Measurements from ENCODE around the gene FANCF.
"Not testable (repeated sequence)": the region's sequence is repeated elsewhere in the genome, so short reads cannot be mapped to it uniquely, and the experiment has no call there.

Gene FANCF, protein sequence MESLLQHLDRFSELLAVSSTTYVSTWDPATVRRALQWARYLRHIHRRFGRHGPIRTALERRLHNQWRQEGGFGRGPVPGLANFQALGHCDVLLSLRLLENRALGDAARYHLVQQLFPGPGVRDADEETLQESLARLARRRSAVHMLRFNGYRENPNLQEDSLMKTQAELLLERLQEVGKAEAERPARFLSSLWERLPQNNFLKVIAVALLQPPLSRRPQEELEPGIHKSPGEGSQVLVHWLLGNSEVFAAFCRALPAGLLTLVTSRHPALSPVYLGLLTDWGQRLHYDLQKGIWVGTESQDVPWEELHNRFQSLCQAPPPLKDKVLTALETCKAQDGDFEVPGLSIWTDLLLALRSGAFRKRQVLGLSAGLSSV

DNA sequence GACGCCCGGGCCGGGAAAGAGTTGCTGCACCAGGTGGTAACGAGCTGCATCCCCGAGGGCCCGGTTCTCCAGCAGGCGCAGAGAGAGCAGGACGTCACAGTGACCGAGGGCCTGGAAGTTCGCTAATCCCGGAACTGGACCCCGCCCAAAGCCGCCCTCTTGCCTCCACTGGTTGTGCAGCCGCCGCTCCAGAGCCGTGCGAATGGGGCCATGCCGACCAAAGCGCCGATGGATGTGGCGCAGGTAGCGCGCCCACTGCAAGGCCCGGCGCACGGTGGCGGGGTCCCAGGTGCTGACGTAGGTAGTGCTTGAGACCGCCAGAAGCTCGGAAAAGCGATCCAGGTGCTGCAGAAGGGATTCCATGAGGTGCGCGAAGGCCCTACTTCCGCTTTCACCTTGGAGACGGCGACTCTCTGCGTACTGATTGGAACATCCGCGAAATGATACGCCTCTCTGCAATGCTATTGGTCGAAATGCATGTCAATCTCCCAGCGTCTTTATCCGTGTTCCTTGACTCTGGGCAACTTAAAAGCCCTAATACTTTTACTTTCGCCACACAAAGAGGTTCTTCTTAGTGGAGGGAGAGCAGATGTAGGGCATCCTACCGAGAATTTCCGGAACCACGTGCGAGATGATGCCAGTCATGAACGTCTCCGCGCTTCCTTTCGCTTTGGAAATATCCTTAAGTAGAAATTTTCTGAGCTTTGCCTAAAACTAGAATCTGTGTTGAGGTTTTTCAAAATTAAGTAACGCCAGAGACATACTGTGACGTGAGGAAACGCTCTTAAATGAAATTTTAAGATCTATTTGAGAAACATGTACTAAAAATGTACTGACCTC, at the start of gene FANCF:
Gene FANCF, minus strand, starts transcription at position 376 of the 840 bp plus-strand sequence. Its CDS starts 13 bp downstream, at position 363.
- peak; percentile 87 to 91 for DNase-seq (ENCODE audit: low read depth in 2 of 2)

DNA sequence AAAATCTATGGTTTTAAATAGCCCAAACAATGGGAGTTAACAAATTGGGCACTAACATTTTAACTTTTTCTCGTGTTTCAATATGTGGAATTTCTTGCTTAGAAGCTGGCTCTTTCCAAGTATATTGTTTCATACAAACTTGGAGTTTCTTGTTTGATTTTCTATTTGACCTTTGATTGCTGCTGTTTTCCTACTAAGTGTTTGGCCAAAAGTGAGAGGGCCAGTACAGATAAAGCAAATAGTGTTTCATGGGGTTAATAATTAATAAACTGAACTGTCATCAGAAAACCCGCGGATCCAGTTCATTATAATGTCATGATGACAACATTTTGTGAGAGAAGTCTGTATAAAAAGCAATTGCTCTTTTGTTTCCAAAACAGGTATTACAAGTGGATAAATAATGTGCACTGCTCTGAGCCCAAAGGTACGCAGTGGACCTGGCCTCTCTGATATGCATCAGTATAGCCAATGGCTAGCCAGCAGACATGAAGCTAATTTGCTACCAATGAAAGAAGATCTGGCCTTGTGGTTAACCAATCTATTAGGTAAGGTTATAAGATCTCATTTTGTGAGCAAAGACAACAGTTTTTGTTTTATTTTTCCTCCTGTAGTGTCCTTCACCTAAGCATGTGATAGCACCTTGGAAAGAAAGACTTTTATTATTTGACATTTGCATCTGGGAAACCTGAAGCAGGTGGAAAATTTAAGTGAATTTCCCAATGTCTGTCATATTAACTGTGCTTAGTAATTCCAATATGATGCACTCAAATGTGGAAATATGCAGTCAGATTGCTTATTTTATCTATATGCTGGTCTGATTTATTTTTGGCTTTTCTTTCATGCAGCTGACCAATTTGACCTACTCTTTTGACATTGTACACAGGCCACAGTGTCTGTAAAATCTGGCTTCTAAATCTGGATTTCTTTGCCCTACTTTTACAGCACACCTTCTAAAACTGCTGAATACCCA, 49.1 kb upstream of the FANCF start:
- no peak for DNase-seq (ENCODE audit: low read depth in 2 of 2)

DNA sequence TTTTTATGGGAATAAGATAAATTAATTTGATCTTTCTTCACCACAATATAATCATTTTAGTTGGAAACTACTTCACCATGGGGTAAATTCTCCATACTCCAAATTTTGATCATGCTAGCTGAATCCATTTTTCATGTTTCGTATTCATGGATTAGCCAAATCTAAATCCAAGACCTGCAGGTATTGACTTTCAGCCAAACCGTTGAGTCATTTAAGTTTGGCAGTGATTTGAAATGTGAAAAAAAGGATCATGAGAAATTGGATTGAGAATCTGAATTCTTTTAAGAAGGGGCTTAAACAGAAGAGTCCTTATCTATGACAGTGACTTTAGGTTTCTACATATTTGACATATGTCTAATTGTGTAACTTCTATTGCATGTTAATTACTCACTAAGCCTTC, 46.1 kb upstream of the FANCF start:
- no peak for DNase-seq (ENCODE audit: low read depth in 2 of 2)

DNA sequence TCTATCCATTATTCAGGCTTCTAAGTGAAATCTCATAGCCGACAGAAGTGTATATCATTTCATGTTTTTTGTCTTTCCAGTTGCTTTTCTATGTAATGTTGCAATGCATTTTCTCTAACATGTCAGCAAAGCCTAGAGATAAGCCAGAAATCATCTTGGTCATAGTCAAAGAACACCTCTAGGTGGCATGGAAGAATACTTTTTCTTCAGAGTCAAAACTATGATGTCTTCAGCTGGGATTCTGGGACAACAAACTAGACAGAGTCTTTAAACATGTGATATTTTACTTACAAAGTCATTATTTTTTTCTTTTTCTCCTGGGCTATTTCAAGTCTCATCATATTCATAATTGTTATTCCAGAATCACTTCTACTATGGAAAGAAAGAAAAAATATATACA, 45.2 kb upstream of the FANCF start:
- DNase-seq (ENCODE audit: low read depth in 2 of 2): no peak

DNA sequence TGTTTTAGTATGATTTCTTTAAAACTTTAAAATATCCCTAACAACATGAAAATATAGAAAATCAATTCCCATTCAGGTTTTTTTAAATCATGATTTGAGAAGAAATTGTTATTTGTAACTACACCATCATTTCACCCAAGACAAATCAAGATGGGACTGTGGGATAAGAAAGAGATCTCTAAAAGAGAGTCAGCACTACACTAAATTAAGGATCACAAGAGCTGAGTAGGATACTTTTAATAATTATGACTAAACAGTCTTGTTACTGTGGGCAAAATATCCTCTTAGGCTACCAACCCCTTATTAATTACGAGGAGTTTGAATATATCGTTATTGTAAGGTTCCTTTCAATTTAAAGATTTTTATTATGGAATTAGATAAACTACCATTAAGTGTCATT, 43.7 kb upstream of the FANCF start:
- no peak for DNase-seq (ENCODE audit: low read depth in 2 of 2)

DNA sequence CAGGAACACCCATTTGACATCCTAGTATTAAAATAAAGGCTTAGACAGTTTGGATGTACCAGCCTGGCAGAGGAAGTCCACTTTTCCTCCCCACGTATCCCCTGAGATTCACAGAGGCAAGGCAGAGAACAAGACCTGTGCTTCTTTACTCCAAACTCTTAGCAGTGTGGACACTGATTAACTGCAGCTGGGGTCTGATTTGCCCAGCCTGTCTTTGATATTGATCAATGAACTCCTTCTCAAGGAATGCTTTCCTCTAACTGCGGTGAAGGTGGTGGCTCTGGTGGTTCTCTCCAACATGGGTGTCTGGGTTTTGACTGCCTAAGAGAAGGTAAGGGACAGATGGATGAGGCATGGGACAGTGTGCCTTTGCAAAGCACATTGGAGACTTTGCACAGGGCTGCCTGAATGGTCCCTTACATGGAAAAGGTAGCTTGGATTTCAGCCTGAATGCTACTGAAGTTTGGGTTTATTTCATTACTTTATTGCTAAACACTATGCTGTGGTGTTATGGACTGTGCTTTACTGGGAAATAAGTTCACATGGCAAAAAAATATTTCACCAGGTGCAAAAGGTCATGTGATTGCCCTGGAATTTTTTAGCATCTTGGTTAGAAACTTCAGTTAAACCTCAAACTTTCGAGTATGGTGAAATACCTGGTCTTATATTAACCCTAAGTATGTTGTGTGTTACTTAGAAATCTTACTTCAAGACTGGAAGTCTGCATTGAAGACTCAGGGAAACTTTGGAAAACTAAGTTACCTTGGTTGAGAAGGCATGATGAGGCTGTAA, 42.6 kb upstream of the FANCF start:
- no peak for DNase-seq (ENCODE audit: low read depth in 2 of 2)

DNA sequence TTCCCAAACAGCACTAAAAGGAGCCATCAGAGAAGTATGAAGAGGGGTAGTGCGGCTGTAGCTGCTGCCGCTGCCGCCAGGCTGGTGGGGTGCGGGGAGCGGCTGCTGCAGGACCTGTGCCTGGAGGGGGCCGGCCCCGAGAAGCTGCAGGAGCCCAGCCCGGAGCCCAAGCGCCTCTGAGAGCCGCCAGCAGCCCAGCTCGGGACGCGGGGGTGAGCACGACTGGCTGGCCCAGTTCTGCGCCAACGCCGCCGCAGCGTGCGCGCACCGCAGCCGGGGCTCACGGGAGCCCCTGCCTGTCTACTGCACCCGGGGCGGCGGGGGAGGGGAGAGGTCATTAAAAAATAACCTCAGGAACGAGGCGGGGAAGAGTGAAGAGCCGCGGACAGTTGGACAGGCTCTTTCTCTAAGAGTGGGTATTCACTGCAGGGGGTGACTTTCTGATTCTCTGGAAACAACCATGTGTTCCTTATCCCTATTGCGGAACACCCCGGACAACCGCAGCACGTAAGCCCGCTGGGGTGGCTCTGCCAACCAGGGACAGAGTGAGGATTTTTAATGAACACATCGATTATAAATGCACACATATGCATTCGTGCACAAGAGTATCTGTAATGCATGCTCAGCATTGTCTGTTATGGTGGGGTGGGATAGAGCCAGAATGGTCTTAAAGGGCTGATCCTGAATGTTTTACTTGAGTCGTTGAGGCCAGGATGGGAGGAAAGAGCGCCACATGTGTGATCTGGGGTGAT, 41.2 kb upstream of the FANCF start:
- DNase-seq (ENCODE audit: low read depth in 2 of 2): peak; percentile 2 to 4

DNA sequence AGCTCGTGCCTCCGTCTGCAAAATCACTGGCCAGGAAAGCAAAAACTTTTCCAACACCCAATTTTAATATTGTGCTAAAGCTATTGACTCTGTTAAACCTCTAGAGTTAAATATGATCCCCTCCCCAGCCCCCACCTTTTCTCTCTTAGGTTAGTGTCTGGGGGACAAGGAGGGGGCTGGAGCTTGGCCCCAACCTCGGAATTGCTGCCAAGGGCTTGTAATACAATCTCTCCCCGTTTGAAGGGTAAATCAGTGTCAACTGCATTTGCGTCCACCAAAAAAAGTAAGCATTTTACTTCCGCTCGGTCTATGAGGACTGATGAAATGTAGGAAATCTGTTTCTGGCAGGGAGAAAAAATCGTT, 40.7 kb upstream of the FANCF start, which contains the start of gene GAS2:
Gene GAS2, plus strand, starts transcription at position 287 of the 363 bp plus-strand sequence. CDS start 8,259 bp downstream, outside the sequence.
- DNase-seq (ENCODE audit: low read depth in 2 of 2): no peak

DNA sequence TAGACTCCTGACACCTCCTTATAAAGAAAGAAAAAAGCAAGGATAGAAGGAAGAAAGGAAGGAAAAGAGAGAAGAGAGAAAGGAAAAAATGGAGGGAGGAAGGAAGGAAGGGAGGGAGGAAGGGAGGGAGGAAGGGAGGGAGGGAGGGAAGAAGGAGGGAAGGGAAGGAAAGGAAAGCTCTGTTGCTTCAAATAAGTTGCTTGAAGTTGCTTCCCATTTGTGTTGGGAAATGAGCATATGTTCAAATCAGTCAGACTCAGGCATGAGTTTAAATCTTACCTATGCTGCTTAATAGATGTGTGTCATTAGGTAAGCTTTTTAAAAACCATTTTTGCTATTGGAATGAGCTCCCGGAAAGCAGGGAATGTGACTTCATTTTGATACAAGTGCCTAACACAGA, 34.2 kb upstream of the FANCF start:
- no peak for DNase-seq (ENCODE audit: low read depth in 2 of 2)

DNA sequence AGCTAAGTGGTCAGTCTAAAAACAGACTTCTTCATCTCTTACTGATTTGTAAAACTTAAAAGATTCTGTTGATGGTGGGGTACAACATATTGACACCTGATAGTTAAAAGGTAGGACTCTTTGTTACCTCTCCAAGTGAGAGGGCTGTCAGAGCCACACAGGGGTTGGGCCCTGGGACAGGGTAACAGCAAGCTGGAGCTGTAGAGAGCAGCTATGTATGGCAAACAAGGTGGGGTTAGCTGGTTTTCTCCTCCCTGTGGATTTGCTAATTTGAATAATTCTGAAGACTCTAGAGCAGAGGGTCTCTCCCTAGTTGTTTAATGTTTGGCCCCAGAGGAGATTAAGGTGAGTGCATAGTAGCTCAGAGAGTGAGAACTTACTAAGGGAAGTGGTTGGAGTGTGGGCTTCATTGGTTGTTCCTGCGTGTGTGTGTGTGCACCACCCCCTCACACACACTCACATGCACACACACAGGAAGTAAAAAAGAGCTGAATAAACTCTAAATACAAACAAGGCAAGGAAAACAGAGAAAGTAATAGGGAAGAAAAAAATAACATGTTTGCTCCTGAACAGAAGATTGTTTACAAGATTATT, 31.6 kb upstream of the FANCF start:
- DNase-seq (ENCODE audit: low read depth in 2 of 2): no peak

DNA sequence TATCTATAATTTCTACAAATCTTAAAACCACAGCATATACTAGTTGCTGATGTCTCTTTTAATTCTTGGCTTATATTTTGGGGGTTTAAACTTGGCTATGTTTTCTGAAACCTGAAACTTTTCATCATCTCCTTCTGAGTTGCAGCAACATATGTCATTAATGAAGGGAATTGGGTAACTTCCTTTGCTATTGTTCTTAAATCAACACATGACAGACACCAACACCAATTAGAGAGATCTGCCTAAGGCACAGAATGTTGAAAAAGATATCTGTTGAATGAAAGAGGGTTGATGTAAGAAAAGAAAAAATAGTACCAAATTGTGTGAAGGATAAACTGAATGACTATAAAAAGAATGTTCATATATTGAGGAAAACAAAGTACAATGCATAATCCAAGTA, 30.5 kb upstream of the FANCF start:
- DNase-seq (ENCODE audit: low read depth in 2 of 2): no peak

DNA sequence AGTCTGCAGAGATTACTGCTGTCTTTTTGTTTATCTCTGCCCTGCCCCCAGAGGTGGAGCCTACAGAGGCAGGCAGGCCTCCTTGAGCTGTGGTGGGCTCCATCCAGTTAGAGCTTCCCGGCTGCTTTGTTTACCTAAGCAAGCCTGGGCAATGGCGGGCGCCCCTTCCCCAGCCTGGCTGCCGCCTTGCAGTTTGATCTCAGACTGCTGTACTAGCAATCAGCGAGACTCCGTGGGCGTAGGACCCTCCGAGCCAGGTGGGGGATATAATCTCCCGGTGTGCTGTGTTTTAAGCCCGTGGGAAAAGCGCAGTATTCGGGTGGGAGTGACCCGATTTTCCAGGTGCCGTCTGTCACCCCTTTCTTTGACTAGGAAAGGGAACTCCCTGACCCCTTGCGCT, 26.7 kb upstream of the FANCF start:
- not testable (repeated sequence) for DNase-seq (ENCODE audit: low read depth in 2 of 2)

DNA sequence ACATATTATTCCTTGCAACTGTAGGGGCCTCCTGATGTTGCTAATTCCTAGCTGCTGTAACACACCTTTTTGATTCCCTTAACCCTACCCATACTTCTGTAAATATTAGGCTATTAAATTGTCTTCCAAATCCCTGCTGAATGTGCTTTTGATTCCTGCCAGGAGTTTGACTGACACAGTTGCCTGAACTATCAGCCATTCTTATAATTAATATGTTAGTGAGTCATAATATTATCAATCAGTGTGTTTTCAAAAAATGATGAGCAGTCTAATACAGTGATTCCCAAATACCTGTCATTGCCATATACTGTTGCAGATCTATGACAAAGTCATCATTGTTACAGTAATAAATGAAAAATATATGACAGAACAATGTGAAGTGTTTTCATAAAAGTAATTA, 15.9 kb upstream of the FANCF start:
- no peak for DNase-seq (ENCODE audit: low read depth in 2 of 2)

DNA sequence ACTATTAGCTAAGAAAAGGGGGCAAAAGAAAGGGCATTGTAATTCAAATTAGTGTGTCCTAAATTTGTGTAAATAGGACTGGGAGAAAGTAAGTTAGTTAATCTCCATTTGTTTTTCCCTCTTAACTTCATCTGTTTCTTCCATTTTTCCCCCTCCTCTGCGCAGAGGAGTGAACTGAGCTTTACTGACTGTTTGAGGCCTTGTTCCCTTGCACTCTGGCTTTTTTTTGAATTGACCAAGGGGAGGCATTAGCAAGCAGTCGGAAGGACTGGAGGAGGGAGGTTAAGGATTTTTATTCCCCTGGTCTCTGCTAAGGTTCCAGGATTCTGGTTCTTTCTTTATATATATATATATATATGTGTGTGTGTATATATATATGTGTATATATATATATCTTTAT, 15.2 kb upstream of the FANCF start:
- no peak for DNase-seq (ENCODE audit: low read depth in 2 of 2)

DNA sequence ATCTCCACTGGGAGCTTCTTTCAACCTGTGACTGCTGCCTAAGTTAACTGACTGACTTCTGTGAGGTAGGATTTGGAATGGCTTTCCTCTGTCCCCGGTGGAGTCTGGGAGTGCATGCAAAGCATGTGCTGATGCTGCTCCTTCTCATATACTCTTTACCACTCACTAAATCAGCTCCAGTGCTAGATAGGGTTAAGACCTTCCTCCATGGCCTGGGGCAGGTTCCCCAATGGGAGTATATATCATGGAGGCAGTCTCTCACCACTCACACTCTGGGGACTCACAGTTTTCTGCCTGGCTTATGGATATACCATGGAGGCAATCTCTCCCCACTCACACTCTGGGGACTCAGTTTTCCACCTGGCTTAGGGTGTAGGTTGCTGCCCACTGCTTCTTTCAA, 10.1 kb upstream of the FANCF start:
- DNase-seq (ENCODE audit: low read depth in 2 of 2): no peak

DNA sequence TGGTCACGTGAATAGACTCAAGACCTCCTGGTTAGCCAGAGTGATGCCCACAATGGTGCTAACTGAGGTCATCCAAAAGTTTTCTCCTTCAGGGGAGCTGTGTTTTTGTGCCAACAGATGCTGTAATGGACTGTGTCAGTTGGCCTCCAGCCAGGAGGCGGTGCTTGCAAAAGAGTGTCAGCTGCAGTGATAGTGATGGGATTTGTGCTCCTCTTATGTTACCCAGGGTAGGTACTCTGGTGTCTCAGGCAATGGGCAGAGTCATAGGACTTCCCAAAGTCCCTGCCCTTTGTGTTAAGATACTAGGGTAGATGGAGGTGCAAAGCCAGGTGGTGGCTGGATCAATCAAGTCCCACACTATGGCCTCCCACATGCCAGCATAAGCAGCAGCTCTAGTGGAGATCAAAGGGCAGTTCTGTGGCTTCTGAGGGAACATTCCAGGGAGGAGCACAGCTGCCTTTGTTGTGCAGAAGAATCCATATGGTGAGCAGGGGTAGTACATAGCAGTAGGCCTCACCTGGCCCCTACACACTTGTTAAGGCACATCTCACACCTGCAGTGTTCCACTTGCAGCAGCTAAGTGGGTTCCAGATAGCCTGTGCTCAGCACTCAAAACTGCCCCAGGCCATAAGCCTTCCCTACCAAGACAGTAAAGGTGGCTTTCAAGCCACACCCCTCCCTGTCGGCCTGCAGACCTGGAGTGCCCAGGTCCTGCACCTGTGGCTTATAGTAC, 9.4 kb upstream of the FANCF start:
- DNase-seq (ENCODE audit: low read depth in 2 of 2): no peak

DNA sequence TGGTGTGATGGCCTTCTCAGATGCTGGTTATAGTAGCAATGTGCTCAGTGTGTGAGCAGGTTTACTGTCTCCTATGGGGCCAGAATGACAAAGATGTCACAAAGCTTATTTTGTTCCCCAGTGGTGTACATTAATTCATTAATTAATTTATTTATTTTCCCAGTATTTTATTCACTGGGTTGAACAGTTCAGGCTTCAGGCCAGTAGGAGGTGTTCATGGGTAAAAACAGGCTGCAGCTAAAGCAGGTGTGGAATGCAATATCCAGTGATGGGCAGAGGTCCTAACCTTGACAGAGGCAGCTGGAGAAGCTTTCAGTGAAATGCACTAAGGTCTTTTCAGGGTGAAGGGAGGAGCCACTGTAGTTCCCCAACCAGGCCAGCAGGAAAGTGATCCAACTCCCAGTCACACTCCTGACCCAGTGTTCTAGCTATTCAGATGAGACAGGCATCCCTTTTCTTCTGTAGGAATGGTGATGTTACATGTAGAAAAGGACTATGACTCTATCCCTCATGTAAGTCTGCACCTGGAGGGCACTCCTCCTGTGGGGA, 7.8 kb upstream of the FANCF start:
- DNase-seq (ENCODE audit: low read depth in 2 of 2): no peak

DNA sequence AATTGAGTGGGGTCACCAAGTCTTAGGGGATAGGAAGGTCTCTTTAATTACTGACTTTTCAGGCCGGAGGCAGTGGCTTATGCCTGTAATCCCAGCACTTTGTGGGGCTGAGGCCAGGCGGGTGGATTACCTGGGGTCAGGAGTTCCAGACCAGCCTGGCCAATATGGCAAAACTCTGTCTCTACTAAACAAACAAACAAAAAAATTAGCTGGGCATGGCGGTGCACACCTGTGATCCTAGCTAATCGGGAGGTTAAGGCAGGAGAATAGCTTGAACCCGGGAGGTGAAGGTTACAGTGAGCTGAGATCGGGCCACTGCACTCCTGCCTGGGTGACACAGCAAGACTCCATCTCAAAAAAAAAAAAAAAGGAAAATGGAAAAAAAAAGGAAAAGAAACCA, 1.8 kb upstream of the FANCF start:
- no peak for DNase-seq (ENCODE audit: low read depth in 2 of 2)

All from stimulated activated CD4-positive, alpha-beta T cell treated with anti-CD3 and anti-CD28 coated beads, Interleukin-15, amount 100 ng/mL, for 48 hours (primary cell).